Neural crest cell (in vitro differentiated cells): Measurements from ENCODE around the gene CSNK1G1. TPM values are rescaled to one million over a fixed set of nuclear protein-coding genes. Genes with fewer than 3 reads are reported as not detected.

ENCODE experiments used
- DNase-seq: peaks from one replicate; pipeline ENCODE4 v3.0.0; 2021; ENCODE audit warnings: low read depth, mixed read lengths, low spot score
- H3K27ac Mint-ChIP-seq: one replicate; pipeline ENCODE4 v1.8.0; 2021; ENCODE audit warnings: mild to moderate bottlenecking, mixed read lengths; ENCODE audit not compliant: unreplicated experiment
- H3K27me3 Mint-ChIP-seq: 2 replicates; pipeline ENCODE4 v1.8.0; 2021; ENCODE audit warnings: low read depth, mild to moderate bottlenecking, mixed read lengths
- H3K36me3 Mint-ChIP-seq: 2 replicates; pipeline ENCODE4 v1.8.0; 2021; ENCODE audit warnings: low read depth, mild to moderate bottlenecking, mixed read lengths
- H3K4me1 Mint-ChIP-seq: 2 replicates; pipeline ENCODE4 v1.8.0; 2021; ENCODE audit warnings: mixed read lengths
- H3K4me3 Mint-ChIP-seq: one replicate; pipeline ENCODE4 v1.8.0; 2021; ENCODE audit warnings: mild to moderate bottlenecking, mixed read lengths
- H3K9me3 Mint-ChIP-seq: 2 replicates; pipeline ENCODE4 v1.8.0; 2021; ENCODE audit warnings: mixed read lengths
- total RNA-seq: library from RNA; stranded (reverse); gene quantifications from 2 replicates; pipeline ENCODE4 v1.2.1, GENCODE V29; 2021
- TF ChIP-seq, protein P1 (sequence below): fragments of 200-600 bp; sonication (generic); conservative IDR thresholded peaks from 2 replicates; pipeline ENCODE4 v1.5.0; 2021; ENCODE audit warnings: antibody characterized with exemption, mild to moderate bottlenecking

CSNK1G1 gene
- total RNA-seq, 1 donor from 2014 or later: 15.5 TPM

DNA sequence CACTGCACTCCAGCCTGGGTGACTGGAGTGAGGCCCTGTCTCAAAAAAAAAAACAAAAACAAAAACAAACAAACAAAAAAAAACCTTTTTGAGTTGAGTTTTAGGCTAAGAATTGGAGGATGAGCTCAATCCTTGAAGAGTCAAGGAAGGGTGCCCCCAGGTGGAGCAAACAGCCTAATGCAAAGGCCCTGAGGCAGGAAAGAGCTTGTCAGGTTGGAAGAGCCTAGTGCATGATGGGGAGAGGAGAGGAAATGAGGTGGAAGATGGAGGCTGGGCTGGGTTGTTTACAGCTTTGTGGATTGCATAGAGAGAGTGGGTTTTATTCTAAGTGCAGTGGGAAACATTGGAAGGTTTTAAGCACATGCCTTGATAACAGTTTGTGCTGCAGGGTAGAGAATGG lies 206.5 kb downstream of the CSNK1G1 start:
- Mint-ChIP-seq H3K4me1 (peaks cover 38% of the 10 kb centered on the region), H3K9me3 (no peaks in the 10 kb centered on the region), H3K27me3 (peaks cover 30% of the 10 kb centered on the region), H3K4me3 (peak overlapping the region; percentile 82), H3K36me3 (peaks cover 8% of the 10 kb centered on the region), H3K27ac (no peak overlapping the region)
- TF ChIP-seq, protein P1, sequence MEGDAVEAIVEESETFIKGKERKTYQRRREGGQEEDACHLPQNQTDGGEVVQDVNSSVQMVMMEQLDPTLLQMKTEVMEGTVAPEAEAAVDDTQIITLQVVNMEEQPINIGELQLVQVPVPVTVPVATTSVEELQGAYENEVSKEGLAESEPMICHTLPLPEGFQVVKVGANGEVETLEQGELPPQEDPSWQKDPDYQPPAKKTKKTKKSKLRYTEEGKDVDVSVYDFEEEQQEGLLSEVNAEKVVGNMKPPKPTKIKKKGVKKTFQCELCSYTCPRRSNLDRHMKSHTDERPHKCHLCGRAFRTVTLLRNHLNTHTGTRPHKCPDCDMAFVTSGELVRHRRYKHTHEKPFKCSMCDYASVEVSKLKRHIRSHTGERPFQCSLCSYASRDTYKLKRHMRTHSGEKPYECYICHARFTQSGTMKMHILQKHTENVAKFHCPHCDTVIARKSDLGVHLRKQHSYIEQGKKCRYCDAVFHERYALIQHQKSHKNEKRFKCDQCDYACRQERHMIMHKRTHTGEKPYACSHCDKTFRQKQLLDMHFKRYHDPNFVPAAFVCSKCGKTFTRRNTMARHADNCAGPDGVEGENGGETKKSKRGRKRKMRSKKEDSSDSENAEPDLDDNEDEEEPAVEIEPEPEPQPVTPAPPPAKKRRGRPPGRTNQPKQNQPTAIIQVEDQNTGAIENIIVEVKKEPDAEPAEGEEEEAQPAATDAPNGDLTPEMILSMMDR: peak; percentile 19
- no peak for DNase-seq

DNA sequence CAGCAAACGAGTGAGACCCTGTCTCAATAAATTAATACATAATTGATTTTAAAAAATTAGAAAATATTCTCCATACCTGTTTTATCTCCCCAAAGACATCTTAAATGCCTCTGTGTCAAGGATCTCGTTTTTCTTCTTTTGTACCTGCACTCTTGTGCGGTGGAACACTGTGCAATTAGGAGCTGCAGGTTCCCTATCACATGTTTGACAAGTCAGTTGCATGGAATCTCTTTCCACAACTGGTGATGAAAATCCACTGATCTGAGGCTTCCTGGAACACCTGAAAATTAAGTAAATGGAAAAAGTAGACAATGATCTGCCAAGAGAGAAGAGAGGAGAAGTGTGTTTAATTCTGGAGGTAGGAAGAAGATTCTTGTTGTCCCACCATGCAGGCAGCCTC lies 207.4 kb downstream of the CSNK1G1 start:
- Mint-ChIP-seq H3K9me3 (no peaks in the 10 kb centered on the region), H3K36me3 (peaks cover 9% of the 10 kb centered on the region), H3K27me3 (peaks cover 27% of the 10 kb centered on the region), H3K27ac (no peak overlapping the region), H3K4me3 (peak overlapping the region; percentile 5), H3K4me1 (peaks cover 39% of the 10 kb centered on the region)
- no peak for DNase-seq
- TF ChIP-seq, protein P1: no peak

DNA sequence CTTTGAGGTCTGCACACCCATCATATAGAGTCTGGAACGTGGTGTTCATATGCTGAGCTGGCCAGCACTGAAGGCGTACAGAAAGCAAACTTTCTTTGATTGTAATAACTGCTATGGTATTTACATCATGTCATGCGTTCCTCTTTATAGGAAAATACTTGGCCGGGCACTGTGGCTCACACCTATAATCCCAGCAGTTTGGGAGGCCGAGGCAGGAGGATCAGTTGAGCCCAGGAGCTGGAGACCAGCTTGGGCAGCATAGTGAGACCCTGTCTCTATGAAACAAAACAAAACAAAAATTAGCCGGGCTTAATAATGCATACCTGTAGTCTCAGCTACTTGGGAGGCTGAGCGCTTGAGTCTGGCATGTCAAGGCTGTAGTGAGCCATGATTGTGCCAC lies 207.8 kb downstream of the CSNK1G1 start:
- DNase-seq: no peak
- Mint-ChIP-seq H3K9me3 (no peaks in the 10 kb centered on the region), H3K4me1 (peaks cover 35% of the 10 kb centered on the region), H3K4me3 (peak overlapping the region; percentile 68), H3K27me3 (peaks cover 23% of the 10 kb centered on the region), H3K36me3 (peaks cover 7% of the 10 kb centered on the region), H3K27ac (no peak overlapping the region)
- TF ChIP-seq, protein P1: no peak

DNA sequence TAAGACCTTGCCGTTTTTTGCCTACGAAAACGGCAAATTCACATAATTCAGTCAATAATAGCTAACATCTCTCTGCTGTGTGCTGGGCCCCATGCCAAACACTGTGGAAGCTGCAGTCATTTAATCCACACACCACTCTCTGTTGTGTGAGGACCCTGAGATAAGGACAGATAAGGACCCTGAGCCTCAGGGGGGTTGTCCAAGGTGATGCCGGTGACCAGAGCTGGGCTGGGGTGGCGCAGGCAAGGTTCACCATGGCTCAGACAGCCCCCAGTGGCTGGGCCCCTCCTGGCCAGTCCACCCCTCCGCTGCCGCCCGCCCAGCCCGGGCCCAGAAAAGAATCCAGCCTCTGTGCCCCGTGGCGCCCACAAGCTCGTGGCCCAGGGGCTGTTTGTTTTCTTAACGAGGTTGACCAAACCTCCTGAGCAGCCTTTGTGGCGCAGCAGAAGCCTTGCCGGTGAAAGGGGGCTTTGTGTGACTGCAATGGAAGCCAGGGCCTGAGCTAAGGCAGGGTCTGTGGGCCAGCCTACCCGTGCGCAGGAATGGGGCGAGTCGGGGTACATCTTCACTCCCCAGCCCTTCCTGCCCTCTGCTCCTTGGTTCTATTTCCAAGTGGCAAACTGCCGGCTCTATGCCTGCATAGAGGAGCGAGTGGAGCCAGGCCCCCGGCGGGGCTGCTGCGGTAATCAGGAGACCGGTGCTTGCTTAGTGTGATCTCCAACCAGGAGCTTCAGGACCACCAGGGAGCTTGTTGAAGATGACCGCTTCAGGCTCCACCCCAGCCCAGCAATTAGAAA lies 208.9 kb downstream of the CSNK1G1 start:
- Mint-ChIP-seq H3K4me3 (peak overlapping the region; percentile 57), H3K27ac (no peak overlapping the region), H3K9me3 (no peaks in the 10 kb centered on the region), H3K27me3 (peaks cover 14% of the 10 kb centered on the region), H3K4me1 (peaks cover 37% of the 10 kb centered on the region), H3K36me3 (peaks cover 8% of the 10 kb centered on the region)
- no peak for DNase-seq
- TF ChIP-seq, protein P1: no peak

DNA sequence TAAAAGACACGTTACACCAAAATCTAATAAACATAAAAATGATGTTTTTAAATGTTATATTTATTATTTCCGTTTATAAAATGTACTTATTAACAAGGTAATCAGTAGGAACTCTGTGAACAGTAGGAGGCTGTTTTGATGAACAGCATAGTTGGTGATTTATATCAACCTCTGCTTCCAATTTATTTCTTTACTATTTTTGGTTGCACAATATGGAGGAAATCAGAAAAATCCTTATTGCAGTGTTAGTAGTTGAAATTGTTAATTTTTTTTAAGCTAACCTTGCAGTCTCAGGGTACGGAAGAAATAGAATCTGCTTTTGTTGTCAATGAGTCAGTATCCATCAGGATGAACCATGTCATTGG lies 209.5 kb downstream of the CSNK1G1 start:
- no peak overlapping the region for H3K27ac Mint-ChIP-seq
- DNase-seq: no peak
- H3K4me3 Mint-ChIP-seq: peak overlapping the region; percentile 24
- H3K27me3 Mint-ChIP-seq: peaks cover 14% of the 10 kb centered on the region
- no peaks in the 10 kb centered on the region for H3K9me3 Mint-ChIP-seq
- H3K4me1 Mint-ChIP-seq: peaks cover 42% of the 10 kb centered on the region
- TF ChIP-seq, protein P1: no peak
- H3K36me3 Mint-ChIP-seq: peaks cover 12% of the 10 kb centered on the region
